HT1080 (cell line): ENCODE measurements around the gene SLC40A1. TPM values are rescaled to one million over a fixed set of nuclear protein-coding genes. Genes with fewer than 3 reads are reported as not detected.

ENCODE experiments used
- DNase-seq: peaks from one replicate; pipeline ENCODE4 v3.0.0-alpha.2; 2015; ENCODE audit warnings: low read depth
- total RNA-seq: library from RNA; depleted of rRNA; stranded (reverse); fragments of >200 nt; shearing (Covaris generic); gene quantifications from 2 replicates; pipeline ENCODE4 v1.2.3, GENCODE V29; 2014; rRNA removed

The SLC40A1 gene
- total RNA-seq, 1 experiment from 2014 or later, result 0.29 TPM

DNA sequence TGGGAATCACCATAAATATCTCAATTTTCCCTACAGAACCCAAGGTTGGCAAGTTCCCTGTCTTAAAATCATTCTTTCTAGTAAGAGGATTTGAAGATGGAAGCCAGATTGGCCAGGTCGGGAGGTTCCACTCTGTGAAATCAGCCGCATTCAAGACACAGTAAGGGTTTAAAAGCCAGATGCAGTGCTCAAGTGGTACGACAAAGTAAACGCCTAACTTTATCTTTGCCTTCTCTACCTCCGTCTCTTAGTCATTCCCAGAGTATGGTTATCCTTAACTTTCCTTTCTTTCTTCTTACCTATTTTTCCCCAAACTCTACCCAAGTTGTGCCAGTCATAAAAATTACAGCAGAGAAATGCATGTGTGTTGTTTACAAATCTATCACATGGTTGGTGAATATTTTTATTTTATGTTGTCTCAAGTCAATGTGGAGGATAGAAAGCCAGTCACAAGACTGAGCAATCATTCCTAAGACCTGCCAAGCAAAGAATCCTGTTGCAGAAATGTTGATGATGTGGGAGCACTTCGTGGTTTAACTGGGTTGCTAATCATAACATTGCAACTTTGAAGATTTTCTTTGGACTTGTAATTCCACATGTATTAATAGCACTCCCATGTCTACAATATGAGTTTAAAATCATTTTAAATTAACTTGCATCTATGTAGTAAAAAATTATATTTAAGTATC, 62.6 kb downstream of the SLC40A1 start:
- DNase-seq, result no peak

DNA sequence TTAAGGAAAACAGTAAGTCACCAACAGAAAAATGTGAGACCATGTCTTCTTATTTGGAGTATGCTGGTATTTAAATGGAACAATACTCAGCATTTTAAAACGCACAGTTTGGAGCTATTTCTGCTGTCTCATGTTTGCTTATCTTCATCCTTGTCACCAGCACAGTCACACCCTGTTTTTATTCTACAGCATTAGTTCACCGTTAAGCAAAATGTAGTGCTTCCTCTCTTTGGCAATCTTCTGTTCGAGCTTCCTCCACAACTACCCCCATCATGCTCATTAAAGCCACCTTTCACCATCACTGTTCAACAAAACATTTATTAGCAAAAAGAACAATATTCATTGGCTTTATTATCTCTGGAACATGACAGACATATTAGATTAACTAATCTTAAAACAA, 64.0 kb downstream of the SLC40A1 start:
- no peak for DNase-seq

DNA sequence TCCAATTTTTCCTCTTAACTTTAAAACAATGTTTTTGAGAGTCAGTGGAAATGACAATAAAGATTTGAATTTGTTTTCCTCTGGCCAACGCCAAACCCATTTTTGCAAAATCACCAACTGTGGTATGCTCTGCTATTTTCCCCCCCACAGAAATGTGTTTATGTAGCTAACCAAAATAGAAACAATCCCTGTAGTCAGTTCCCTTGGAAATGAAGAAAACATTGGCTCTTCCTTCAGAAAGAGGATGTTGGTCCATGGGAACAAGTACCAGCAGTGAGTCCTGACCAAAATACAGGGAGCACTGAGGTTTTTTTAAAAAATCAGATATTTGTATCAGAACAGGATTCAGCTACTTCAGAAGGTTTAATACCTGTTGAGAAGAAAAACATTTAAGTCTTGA, 65.3 kb downstream of the SLC40A1 start:
- DNase-seq, result no peak

GRCh38 chr2:189514104-189514503, 66.5 kb downstream of the SLC40A1 start:
- no peak for DNase-seq

GRCh38 chr2:189512879-189513278, 67.7 kb downstream of the SLC40A1 start:
- no peak for DNase-seq

DNA sequence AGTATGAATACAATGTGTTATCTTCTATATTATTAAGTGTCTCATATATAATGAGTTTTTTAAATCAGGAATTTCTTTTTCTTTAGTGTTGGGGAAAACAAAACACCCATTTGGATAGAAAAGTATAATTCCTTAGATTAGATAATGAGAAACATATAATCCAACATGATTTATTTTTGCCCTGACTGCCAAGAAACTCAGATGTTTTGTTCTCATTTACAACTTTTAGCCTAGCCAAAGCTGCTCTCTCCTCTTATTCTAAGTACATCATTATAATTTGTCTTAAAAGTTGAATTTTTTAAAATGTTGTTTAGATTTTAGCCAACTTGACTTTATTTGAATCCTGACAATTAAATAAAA, 68.6 kb downstream of the SLC40A1 start:
- DNase-seq, result no peak

- DNase-seq, result no peak
Measured at GRCh38 chr2:189511210-189511959, 69.2 kb downstream of the SLC40A1 start.

Other genes starting within 250 kb of the SLC40A1 start
- gene WDR75, start 139.3 kb downstream of the SLC40A1 start, total RNA-seq, result 75.1 and 99.1 TPM in 2 replicates
- 66.2 and 68.9 TPM in 2 replicates for gene ASNSD1, start 80.7 kb upstream of the SLC40A1 start, total RNA-seq
- gene ANKAR, start 93.9 kb upstream of the SLC40A1 start, total RNA-seq, result 2.0 and 2.4 TPM in 2 replicates
- gene OSGEPL1, start 182.0 kb upstream of the SLC40A1 start, total RNA-seq, result 11.5 and 14.2 TPM in 2 replicates
- 99.1 and 125 TPM in 2 replicates for gene ORMDL1, start 203.6 kb upstream of the SLC40A1 start, total RNA-seq
- gene PMS1, start 203.7 kb upstream of the SLC40A1 start, total RNA-seq, result 18.2 and 19.3 TPM in 2 replicates